Astrocyte (in vitro differentiated cells and primary cell): ENCODE data around the gene SRD5A1.

Experiments
- EZH2 ChIP-seq: IDR thresholded peaks from 2 replicates; pipeline ENCODE4 v1.6.1; 2012; ENCODE audit warnings: mild to moderate bottlenecking, low read length, inconsistent platforms; ENCODE audit not compliant: insufficient read depth
- TF ChIP-seq, protein P1 (sequence below): IDR thresholded peaks from 2 replicates; pipeline ENCODE4 v1.5.1; 2011; ENCODE audit warnings: low read depth, mild to moderate bottlenecking, inconsistent platforms, low read length, moderate library complexity; ENCODE audit not compliant: insufficient read depth

DNA sequence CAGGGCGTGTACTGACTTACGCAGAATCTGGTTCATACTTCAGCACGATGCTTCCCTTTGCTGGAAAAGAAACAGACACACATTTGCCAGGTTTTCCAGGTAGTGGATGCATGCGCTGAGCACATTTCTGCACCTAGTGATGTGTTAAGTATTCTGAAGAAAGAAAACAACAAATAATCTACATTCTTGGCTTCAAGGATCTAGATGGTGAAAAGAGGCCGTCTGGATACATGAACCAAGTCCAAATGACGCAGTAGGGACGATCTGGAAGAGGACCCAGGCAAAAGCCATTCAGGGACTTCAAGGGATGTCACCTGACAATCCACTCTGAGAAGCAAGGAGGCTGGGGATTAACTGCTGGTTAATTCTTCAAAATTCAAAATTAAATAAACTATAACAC is 30.8 kb upstream of the SRD5A1 start:
- TF ChIP-seq, protein P1, sequence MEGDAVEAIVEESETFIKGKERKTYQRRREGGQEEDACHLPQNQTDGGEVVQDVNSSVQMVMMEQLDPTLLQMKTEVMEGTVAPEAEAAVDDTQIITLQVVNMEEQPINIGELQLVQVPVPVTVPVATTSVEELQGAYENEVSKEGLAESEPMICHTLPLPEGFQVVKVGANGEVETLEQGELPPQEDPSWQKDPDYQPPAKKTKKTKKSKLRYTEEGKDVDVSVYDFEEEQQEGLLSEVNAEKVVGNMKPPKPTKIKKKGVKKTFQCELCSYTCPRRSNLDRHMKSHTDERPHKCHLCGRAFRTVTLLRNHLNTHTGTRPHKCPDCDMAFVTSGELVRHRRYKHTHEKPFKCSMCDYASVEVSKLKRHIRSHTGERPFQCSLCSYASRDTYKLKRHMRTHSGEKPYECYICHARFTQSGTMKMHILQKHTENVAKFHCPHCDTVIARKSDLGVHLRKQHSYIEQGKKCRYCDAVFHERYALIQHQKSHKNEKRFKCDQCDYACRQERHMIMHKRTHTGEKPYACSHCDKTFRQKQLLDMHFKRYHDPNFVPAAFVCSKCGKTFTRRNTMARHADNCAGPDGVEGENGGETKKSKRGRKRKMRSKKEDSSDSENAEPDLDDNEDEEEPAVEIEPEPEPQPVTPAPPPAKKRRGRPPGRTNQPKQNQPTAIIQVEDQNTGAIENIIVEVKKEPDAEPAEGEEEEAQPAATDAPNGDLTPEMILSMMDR: no peak
- no peak for TF ChIP-seq EZH2
